SK-N-MC (cell line): ENCODE results near the gene PYGL.

Experiments
- EZH2 ChIP-seq: fragments of 200-600 bp; sonication (generic); IDR thresholded peaks from one replicate; pipeline ENCODE4 v1.6.1; 2017; ENCODE audit warnings: antibody characterized with exemption
- FOXP2 ChIP-seq: optimal IDR thresholded peaks from 2 replicates; pipeline ENCODE3; 2011; ENCODE audit warnings: mild to moderate bottlenecking, moderate library complexity; ENCODE audit not compliant: insufficient read depth; ENCODE audit errors: extremely low read length, control extremely low read depth
- POLR2AphosphoS5 ChIP-seq: IDR thresholded peaks from 2 replicates; pipeline ENCODE4 v1.6.1; 2012; ENCODE audit warnings: mild to moderate bottlenecking, low read depth, low read length, borderline replicate concordance

DNA sequence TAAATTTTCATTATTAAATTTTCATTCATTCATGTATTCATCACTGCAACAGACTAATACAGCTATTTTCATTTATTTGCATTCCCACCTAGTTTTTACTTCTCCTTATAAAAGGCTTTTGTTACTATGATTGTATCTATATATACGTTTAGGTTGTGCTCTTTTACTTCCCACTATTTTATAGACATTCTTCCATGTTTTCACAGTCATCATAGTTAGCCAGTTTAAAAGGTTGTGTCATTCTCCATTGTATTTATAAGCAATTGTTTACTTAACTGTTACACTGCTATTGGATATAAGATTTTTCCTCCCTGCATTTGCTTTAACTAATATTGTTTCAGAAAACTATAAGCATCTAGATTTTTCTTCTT lies 60.5 kb downstream of the PYGL start:
- TF ChIP-seq POLR2AphosphoS5 (no peak), EZH2 (no peak), FOXP2 (no peak)
